ENCODE results near the gene KLHL40.

KLHL40 gene

GRCh38 chr3:42660898-42661297, 24.4 kb upstream of the KLHL40 start:
- TF ChIP-seq, protein P1, sequence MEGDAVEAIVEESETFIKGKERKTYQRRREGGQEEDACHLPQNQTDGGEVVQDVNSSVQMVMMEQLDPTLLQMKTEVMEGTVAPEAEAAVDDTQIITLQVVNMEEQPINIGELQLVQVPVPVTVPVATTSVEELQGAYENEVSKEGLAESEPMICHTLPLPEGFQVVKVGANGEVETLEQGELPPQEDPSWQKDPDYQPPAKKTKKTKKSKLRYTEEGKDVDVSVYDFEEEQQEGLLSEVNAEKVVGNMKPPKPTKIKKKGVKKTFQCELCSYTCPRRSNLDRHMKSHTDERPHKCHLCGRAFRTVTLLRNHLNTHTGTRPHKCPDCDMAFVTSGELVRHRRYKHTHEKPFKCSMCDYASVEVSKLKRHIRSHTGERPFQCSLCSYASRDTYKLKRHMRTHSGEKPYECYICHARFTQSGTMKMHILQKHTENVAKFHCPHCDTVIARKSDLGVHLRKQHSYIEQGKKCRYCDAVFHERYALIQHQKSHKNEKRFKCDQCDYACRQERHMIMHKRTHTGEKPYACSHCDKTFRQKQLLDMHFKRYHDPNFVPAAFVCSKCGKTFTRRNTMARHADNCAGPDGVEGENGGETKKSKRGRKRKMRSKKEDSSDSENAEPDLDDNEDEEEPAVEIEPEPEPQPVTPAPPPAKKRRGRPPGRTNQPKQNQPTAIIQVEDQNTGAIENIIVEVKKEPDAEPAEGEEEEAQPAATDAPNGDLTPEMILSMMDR (IDR thresholded peaks at IDR 0.05; ENCODE audit: low read depth, low read length): no peak
- no peak for DNase-seq (ENCODE audit: low read depth in 2 of 2)
- no peak overlapping the region for H3K4me3 ChIP-seq (replicated peaks in 1 of 2; ENCODE audit: low read depth in 2 of 2, low read length in 2 of 2)

GRCh38 chr3:42661593-42662022, 23.7 kb upstream of the KLHL40 start:
- DNase-seq (ENCODE audit: low read depth in 2 of 2): no peak
- TF ChIP-seq, protein P1 (IDR thresholded peaks at IDR 0.05; ENCODE audit: low read depth, low read length): no peak
- H3K4me3 ChIP-seq (replicated peaks in 1 of 2; ENCODE audit: low read depth in 2 of 2, low read length in 2 of 2): no peak overlapping the region

DNA sequence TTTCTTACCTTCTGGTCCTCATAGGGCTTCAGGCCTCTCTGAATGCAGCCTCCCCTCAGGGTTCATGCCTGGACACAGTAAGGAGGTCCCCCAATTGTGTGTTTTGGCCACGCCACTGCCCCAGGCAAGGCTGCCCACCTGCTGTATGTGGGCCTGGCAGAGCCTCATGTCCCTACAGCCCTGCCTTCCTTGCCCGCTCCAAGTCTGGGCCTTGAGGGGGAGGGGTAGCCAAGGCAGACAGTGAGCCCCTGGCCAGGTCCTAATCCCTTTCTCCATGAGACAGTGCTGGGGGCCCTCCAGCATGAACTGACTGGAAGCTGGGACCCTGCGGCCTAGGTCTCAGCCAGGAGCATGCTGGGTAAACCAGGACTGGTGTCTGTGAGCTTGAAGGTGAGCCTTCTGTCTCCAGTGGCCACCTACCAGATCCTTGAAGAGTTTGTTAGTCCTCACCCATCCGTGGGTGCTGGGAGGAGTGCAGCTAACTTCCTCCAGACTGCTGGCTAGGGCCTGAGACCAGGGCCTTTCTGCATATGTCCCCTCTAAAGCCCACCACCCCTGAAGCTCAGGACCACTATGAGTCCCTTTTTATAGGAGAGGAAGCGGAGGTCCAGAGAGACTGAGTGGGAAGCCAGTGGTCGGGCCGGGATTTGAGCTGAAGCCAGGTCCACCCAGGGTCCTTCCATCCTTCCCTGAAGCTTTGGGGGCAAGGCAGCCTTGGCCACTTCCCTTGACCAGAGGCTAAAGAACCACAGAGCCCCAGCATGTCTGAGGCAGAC, 23.1 kb upstream of the KLHL40 start:
- no peak for DNase-seq (ENCODE audit: low read depth in 2 of 2)
- TF ChIP-seq, protein P1 (IDR thresholded peaks at IDR 0.05; ENCODE audit: low read depth, low read length): no peak
- H3K4me3 ChIP-seq (replicated peaks in 1 of 2; ENCODE audit: low read depth in 2 of 2, low read length in 2 of 2): no peak overlapping the region

GRCh38 chr3:42662813-42663535, 22.4 kb upstream of the KLHL40 start:
- DNase-seq (ENCODE audit: low read depth in 2 of 2): no peak
- H3K4me3 ChIP-seq (replicated peaks in 1 of 2; ENCODE audit: low read depth in 2 of 2, low read length in 2 of 2): no peak overlapping the region
- TF ChIP-seq, protein P1 (IDR thresholded peaks at IDR 0.05; ENCODE audit: low read depth, low read length): no peak

- H3K4me3 ChIP-seq (replicated peaks in 1 of 2; ENCODE audit: low read depth in 2 of 2, low read length in 2 of 2): no peak overlapping the region
- no peak for DNase-seq (ENCODE audit: low read depth in 2 of 2)
- TF ChIP-seq, protein P1 (IDR thresholded peaks at IDR 0.05; ENCODE audit: low read depth, low read length): no peak
Measured at GRCh38 chr3:42663581-42664437, 21.5 kb upstream of the KLHL40 start.

- no peak for DNase-seq (ENCODE audit: low read depth in 2 of 2)
- no peak overlapping the region for H3K4me3 ChIP-seq (replicated peaks in 1 of 2; ENCODE audit: low read depth in 2 of 2, low read length in 2 of 2)
- TF ChIP-seq, protein P1 (IDR thresholded peaks at IDR 0.05; ENCODE audit: low read depth, low read length): no peak
Measured at GRCh38 chr3:42664438-42664803, 20.9 kb upstream of the KLHL40 start.

All from cardiac fibroblast (primary cell).